Medulla oblongata (tissue), 1 donor: ENCODE measurements around the gene UNC79.

Experiments used
- DNase-seq: peaks from one replicate; pipeline ENCODE4 v3.0.0-alpha.2; 2015; ENCODE audit errors: extremely low spot score

Gene UNC79

GRCh38 chr14:93727917-93728650 is 297.3 kb downstream of the UNC79 start:
- no peak for DNase-seq

- DNase-seq, result no peak
Measured at GRCh38 chr14:93728651-93729016, 297.9 kb downstream of the UNC79 start.

GRCh38 chr14:93729993-93730392 is 299.3 kb downstream of the UNC79 start:
- DNase-seq, result peak; percentile 88

- DNase-seq, result no peak
Measured at GRCh38 chr14:93731753-93732152, 301.0 kb downstream of the UNC79 start.

GRCh38 chr14:93732524-93732923 is 301.8 kb downstream of the UNC79 start:
- no peak for DNase-seq

GRCh38 chr14:93733231-93733630 is 302.5 kb downstream of the UNC79 start:
- DNase-seq, result no peak

- peak; percentile 71 for DNase-seq
Measured at GRCh38 chr14:93733631-93734030, 302.9 kb downstream of the UNC79 start.

- DNase-seq, result no peak
Measured at GRCh38 chr14:93734086-93734822, 303.5 kb downstream of the UNC79 start.

- no peak for DNase-seq
Measured at GRCh38 chr14:93735206-93735605, 304.5 kb downstream of the UNC79 start.

GRCh38 chr14:93736378-93737014 is 305.8 kb downstream of the UNC79 start:
- DNase-seq, result no peak

- no peak for DNase-seq
Measured at GRCh38 chr14:93737634-93738033, 306.9 kb downstream of the UNC79 start.

- no peak for DNase-seq
Measured at GRCh38 chr14:93741556-93742230, 311.0 kb downstream of the UNC79 start.

- DNase-seq, result no peak
Measured at GRCh38 chr14:93742761-93743160, 312.0 kb downstream of the UNC79 start.

- no peak for DNase-seq
Measured at GRCh38 chr14:93743270-93744060, 312.7 kb downstream of the UNC79 start.

GRCh38 chr14:93744176-93744575 is 313.4 kb downstream of the UNC79 start:
- DNase-seq, result peak; percentile 82

- DNase-seq, result no peak
Measured at GRCh38 chr14:93744876-93745275, 314.1 kb downstream of the UNC79 start.

GRCh38 chr14:93745603-93746273 is 315.0 kb downstream of the UNC79 start:
- DNase-seq, result no peak

- peak; percentile 78 for DNase-seq
Measured at GRCh38 chr14:93747102-93747501, 316.4 kb downstream of the UNC79 start.

GRCh38 chr14:93747560-93747959 is 316.8 kb downstream of the UNC79 start:
- DNase-seq, result no peak

GRCh38 chr14:93748208-93749075 is 317.7 kb downstream of the UNC79 start:
- DNase-seq, result peak; percentile 48
